ENCODE measurements around the gene UBE2E1.

Gene UBE2E1

GRCh38 chr3:23920151-23920655 lies 114.4 kb downstream of the UBE2E1 start:
- DNase-seq: no peak

GRCh38 chr3:23921052-23921511 lies 115.3 kb downstream of the UBE2E1 start:
- no peak for DNase-seq

- no peak for DNase-seq
Observed at GRCh38 chr3:23923786-23924185, 118.0 kb downstream of the UBE2E1 start.

- no peak for DNase-seq
Observed at GRCh38 chr3:23926246-23926645, 120.5 kb downstream of the UBE2E1 start.

GRCh38 chr3:23926736-23927135 lies 121.0 kb downstream of the UBE2E1 start:
- no peak for DNase-seq

GRCh38 chr3:23928524-23928923 lies 122.8 kb downstream of the UBE2E1 start:
- no peak for DNase-seq

- DNase-seq: no peak
Observed at GRCh38 chr3:23931597-23931996, 125.8 kb downstream of the UBE2E1 start.

- DNase-seq: no peak
Observed at GRCh38 chr3:23932571-23932970, 126.8 kb downstream of the UBE2E1 start.

GRCh38 chr3:23934253-23934652 lies 128.5 kb downstream of the UBE2E1 start:
- no peak for DNase-seq

- no peak for DNase-seq
Observed at GRCh38 chr3:23937296-23937695, 131.5 kb downstream of the UBE2E1 start.

GRCh38 chr3:23938688-23939087 lies 132.9 kb downstream of the UBE2E1 start:
- DNase-seq: no peak

GRCh38 chr3:23940775-23941174 lies 135.0 kb downstream of the UBE2E1 start:
- no peak for DNase-seq

All from stimulated activated CD4-positive, alpha-beta T cell treated with anti-CD3 and anti-CD28 coated beads, Interleukin-2, amount 100 ng/mL, for 24 hours (primary cell).